Right renal cortex interstitium (tissue), 3 donors: ENCODE data around the gene TUBA4B. TPM values are rescaled to one million over a fixed set of nuclear protein-coding genes. Genes with fewer than 3 reads are reported as not detected.
"Not testable (repeated sequence)": the region's sequence is repeated elsewhere in the genome, so short reads cannot be mapped to it uniquely, and the experiment has no call there.

Experiments
- DNase-seq, 3 donors: peaks; one replicate each; pipeline ENCODE4 v3.0.0-alpha.2; 2013; ENCODE audit warnings: low read depth in 3 of 3, low spot score in 2 of 3
- polyA plus RNA-seq, 3 donors: library from polyadenylated mRNA; unstranded; fragments of 120-200 nt; gene quantifications; one replicate each; pipeline ENCODE4 v1.2.1, GENCODE V29; 2013; ENCODE audit not compliant: insufficient read length in 3 of 3

Gene TUBA4B
- polyA plus RNA-seq, 3 donors = 0.49 to 1.4 (median 1.3) TPM

DNA sequence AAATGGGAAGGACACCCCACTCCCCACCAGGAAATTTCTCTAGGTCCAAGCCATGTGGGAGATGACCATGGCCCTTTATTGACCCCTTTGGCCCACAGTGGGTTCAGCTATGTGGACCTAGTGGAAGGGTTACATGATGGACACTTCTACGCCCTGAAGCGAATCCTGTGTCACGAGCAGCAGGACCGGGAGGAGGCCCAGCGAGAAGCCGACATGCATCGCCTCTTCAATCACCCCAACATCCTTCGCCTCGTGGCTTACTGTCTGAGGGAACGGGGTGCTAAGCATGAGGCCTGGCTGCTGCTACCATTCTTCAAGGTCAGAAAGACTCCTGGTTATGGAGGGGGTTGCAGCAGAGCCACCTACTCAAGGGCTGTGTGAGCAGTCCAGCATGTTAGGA, 6.5 kb upstream of the TUBA4B start:
- no peak for DNase-seq

DNA sequence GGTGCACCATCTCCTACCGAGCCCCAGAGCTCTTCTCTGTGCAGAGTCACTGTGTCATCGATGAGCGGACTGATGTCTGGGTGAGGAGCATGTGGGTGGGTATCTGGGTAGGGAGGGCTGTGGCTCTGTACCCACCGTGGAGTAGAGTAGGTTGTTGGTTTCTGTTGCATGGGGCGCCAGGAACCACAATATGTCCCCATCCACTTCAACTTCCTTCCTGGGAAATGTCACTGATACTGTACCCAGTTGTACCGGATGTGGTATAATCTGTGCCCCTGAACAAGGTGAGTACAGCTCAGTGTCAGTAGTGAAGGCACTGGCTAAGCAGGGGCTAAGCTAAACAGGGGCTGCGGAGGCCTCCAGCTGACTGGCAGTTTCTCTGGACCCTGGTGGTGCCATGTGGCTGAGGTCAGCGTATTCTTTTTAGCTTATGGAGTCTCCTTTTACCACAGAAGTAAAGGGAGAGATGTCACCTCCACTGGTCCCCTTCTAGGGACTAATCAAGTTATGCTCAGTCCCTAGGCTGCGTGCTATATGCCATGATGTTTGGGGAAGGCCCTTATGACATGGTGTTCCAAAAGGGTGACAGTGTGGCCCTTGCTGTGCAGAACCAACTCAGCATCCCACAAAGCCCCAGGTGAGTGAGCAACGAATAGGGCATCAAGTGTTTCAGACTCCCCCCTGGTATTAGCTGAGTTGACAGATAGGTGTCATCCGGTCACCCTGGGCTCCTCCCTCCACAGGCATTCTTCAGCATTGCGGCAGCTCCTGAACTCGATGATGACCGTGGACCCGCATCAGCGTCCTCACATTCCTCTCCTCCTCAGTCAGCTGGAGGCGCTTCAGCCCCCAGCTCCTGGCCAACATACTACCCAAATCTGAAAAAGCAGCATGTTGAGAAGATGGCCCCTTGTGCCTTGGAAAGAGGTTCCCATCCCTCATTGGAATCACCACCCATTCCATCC, 5.1 kb upstream of the TUBA4B start:
- DNase-seq = no peak

DNA sequence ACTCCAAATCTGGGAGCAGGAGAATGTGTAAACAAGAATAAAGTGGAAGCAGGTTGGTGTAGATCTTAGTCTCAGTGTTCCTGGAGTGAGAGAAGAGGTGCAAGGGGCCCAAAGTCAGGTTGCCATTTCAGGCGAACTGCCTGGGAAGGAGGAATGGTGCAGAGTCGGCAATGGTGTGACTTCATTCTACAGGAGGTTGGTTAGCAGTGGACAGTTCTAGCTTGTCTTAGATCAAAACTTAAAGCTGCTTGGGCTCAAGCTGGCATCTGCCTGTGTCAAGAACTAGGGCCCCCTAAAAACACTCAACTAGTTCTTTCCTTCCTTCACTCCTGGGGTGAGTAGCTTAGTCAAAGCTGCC, 4.2 kb upstream of the TUBA4B start:
- no peak for DNase-seq

DNA sequence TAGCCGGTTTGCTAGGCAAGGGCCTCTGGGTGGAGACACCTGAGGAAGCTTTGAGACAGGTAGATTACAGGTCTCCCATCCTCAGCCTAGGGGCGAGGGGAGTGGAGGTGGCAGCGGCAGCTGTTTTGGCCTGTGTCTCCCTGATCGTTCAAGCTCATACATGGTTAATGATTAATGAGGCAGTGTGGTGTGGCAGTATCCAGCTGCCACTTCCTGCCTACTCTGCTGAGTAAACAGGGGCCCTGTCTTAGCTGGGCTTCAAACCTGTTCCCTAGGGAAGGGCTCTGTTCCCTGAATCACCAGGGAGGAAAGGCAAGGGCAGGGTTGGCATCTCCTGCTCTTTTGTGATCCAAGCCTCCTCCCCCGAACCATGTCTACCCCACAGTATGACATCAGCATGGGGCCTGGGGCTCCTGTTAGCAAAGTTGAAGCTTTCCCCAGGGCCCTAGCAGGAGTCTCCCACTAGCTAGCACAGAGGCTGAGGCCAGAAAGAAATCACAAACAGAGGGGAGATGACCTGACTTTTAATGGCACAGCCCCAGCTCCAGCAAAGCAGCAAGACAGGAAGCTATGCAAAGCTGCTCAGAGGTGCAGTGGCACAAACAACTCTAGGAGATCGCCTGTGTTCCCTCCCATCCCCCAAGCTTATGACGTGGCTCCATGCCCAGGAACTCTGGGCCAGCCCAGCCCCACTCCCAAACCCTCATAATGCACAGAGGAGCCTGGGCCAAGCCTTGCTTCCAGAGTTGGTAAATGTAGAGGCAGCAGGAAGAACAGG, 3.7 kb upstream of the TUBA4B start:
- DNase-seq = no peak

DNA sequence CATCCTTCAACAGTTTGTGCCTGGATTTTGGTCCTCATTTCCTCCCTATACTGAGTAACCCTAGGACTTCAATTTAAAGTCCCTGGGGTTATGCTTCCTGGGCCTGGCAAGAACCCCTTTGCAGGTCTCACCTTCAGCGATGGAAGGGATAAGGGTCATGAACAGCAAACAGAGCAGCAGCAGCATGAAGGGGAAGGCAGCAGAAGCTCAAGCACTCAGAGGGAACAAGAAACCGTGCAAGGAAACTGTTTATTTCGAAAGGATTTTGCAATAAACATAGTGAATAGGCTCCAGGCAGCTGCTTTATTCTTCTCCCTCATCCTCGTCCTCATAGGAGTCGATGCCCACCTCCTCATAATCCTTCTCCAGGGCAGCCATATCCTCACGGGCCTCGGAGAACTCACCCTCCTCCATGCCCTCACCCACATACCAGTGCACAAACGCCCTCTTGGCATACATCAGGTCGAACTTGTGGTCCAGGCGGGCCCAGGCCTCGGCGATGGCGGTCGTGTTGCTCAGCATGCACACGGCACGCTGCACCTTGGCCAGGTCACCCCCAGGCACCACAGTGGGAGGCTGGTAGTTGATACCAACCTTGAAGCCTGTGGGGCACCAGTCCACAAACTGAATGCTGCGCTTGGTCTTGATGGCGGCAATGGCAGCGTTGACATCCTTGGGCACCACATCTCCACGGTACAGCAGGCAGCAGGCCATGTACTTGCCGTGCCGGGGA, 2.8 kb upstream of the TUBA4B start:
- DNase-seq = no peak

DNA sequence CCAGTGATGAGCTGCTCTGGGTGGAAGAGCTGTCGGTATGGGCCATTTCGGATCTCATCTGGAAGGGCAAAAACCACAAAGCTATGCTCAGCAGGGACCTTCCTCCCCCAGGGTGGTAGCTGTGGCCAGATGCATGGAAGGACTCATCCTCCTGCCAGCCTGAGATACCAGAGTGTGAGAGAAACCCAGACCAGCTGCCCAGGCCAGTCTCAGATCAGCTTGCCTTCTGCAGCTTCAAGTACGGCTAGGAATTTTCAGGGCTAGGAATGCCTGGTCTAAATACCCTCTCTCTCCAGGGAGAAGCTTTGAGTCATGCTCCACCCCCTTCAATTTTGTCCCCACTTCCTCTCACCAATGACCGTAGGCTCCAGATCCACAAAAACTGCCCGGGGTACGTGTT, 1.4 kb upstream of the TUBA4B start:
- no peak for DNase-seq

DNA sequence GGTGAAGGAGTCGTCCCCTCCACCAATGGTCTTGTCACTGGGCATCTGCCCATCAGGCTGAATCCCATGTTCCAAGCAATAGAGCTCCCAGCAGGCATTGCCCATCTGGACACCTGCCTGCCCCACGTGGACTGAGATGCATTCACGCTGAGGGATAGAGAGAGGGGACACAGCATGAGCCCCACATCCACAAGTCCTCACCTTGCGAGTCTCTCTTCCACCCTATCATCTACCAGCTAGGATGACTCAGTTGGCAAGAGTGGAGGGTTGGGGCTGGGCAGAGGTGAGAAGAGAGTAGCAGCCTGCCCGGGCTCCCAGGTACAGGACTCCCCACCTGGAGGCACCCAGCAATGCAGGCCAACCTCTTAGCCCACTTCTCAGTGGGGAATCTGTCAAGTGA, 959 bp upstream of the TUBA4B start:
- DNase-seq = no peak

DNA sequence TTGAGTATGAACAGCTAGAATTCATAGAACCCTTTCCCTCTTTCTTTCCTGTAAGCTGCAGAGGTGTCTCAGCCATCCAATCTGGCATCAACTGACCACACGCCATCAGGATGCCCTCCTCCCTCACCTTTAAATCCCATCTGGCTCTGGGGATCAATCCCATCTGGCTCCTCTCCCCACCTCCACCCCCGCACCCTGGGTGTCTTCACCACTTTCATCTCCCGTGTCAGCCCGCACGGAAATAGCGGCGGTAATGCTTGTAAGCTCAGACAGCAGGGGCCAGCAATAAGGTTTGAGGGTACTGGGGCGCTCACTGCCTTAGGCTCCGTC, 508 bp upstream of the TUBA4B start:
- DNase-seq = no peak

DNA sequence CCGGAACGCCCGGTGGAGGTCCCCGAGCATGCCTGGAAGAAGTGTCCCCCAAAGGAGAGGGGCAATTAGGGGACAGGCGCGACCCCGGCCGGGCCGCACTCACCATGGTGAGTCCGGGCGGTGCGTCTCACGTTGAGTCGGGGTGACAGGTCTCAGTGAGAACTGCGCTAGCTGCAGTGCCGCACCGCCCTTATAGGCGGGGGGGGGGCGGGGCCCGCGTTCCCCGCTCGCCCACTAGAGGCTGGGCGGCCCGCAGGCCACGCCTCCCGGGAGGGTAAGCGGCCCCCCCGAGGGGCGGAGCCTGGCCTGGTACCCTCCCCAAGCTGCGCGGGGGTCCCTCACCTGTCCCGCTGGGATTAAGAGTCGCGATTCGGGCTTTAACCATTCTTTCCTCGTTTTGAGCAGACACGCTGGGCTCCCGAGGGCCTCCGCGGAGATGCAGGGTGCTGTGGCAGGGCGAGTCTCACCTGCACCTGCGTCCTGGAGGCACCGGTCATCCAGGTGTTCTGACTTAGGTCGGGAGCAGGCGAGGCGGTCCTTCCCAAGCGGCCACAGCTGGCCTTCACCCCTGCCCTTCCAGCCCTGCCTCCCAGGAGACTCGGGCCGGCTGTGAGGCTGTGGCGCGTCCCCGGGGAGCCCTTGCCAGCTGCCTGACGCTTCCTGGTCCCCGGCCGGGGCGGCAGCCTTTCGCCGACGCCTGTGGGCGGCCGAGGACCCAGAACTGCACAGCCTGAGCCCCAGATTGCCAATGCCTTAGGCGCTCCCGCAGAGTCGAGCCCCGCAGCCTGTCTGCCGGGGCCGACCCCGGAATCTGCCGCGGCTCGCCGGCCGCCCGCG, 928 bp downstream of the TUBA4B start, which contains the start of gene TUBA4A:
Gene TUBA4A (minus strand): TSS at position 166 of the 837 bp plus-strand sequence. CDS start 60 bp downstream, at position 106.
- no peak for DNase-seq

DNA sequence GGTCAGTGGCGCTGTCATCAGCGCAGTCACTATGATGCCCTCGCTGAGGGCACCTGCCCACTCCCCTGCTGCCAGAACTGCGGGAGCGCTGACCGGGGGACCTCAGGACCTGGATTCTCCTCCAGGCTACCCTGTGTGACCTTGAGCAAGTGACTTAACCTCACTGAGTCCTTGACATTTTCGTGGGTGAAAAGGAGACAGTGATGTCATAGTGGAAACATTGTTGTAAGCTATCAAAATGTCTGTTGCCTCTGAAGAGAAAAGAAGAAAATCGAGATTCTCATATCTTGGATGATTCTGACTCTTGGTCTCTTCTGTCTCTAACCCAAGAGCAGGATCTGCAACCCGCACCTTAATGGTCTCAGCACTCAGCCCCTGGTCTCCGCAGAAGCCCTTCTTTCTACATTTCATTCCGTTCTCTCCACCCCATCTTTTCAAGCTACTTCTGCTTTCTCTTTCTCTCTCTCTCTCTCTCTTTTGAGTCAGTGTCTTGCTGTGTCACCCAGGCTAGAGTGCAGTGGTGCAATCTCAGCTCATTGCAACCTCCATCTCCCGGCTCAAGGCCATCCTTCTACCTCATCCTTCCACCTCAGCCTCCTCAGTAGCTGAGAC, 1.7 kb downstream of the TUBA4B start:
- DNase-seq = no peak

DNA sequence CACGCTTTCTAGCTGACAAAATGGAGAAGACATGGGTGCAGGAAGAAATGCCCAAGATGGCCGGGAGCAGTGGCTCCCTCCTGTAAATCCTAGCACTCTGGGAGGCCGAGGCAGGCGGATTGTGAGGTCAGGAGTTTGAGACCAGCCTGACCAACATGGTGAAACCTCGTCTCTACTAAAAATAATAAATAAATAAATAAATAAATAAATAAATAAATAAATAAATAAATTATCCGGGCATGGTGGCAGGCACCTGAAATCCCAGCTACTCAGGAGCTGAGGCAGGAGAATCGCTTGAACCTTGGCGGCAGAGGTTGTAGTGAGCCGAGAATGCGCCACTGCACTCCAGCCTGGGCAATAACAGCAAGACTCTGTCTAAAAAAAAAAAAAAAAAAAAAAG, 5.9 kb downstream of the TUBA4B start:
- not testable (repeated sequence) for DNase-seq

DNA sequence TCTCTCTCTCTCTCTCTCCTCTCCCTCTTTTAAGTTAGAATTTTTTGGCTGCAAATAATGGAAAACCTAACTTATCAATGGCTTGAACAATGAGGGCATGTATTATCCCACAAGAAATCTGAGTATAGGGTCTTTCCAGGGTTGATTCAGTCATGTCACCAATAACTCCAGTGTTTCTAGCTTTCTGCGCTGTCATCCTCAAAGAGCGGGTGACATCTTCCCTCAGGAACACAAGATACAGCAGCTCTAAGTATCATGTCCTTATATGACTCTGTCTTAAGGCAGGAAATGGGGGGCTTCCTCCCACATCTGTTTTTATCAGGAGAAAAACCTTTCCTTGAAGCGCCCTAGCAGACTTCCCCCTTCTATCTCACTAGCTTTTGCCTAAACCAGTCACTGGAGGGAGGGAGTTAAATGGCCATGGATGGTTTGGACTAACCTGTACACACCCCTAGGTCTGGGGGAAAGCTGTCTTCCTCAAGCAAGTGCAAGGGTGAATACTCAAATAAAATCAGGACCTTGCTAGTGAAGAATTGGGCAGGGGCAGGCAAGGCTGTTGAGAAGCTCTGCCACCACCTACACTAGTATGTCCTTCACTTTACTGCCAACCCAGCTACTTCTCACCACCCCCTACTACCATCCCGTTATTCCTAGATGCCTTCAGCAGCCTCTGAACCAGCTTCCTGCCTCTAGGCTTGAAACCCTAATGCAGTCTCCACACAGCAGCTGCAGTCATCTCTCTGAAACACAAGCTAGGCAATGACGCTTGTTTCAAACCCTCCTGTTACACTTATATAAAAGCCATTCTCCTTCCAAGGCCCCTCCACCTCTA, 8.2 kb downstream of the TUBA4B start:
- DNase-seq = no peak

DNA sequence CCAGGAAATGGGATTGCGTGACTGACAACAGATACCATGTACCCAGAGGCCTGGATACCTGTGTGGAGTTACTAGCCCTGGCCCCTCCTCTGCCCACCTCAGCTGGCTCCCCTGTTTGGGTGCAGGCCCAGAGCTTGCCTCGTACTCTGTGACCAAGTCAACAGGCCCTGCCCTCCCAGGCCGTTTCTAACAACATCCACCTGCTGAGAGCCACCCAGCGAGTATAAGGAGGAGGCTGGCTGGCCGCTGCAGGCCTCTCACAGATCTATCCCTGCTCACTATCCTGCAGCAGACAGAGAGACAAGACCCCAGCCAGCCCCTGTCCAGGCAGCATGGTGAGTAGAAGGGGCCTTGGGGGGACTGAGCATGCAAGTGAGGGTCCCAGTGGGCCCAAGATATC, 13.2 kb downstream of the TUBA4B start:
- DNase-seq = no peak

DNA sequence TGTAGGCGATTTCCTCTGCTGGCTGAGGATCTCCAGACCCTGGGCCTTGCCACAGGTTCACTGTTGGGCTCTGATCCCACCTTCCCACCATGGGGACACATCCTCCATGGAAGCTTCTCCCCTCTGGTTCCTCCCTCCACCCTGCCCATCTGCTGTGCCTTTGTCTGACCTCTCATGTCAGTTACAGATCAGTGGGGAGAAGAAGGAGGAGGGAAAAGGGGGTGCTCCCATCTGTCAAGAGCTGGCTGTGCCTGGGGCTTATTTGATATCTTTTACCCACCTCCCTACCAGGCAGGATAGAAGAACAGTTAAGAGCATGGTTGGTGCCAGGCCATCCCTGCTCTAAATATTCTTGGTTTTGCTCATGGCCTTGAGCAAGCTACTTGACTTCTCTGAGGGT, 13.8 kb downstream of the TUBA4B start:
- DNase-seq = no peak

DNA sequence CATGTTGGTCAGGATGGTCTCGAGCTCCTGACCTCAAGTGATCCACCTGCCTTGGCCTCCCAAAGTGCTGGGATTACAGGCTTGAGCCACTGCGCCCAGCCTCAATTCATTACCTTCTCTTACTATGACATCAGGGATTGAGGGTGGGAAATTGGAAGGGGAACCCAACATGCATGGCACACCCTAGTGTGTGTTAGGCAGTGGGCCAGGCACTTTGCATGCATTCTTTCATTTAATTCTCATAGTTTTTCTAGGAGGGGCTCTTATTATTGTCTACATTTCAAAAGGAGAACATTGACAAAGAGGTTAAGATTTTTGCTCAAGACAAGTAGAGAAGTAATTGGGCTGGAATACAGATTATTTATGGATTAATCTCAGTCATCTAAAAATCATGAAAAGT, 15.3 kb downstream of the TUBA4B start:
- DNase-seq = no peak

DNA sequence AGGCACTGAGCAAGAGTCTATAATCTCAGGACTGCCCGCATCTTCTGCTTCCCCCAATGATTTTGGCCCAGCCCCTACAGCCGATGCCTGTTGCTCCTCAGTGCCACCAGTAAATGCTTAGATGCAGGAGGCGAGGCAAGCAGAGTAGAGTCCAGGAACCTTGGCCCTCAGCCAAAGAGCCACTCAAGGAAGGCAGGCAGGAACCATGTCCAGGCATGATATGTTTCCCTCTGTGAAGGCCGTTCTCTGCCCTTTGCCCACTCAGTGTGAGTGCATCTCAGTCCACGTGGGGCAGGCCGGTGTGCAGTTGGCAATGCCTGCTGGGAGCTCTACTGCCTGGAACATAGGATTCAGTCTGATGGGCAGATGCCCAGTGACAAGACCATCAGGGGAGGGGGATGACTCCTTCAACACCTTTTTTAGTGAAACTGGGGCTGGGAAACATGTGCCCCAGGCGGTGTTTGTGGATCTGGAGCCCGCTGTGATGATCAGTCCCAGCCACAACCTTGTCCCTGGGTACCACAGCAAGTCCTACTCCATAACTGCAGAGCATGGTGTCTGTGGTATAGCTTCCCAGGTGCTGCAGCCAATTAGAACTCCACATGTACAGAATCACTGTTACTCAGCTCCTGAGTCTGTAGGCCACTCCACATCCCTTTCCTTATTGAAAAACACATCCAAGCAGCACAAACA, 16.5 kb downstream of the TUBA4B start:
- no peak for DNase-seq

DNA sequence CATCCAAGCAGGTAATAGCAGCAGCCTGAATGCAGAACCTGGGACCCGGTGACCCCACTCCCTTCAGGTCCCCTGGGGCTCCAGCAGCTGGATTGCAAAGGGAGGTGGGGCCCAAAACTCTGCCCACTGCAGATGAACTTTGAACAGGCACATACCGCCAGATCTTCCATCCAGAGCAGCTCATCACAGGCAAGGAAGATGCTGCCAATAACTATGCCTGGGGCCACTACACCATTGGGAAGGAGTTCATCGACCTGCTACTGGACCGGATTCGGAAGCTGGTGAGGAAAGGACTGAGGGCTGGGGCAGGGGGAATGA, 17.0 kb downstream of the TUBA4B start:
- no peak for DNase-seq

DNA sequence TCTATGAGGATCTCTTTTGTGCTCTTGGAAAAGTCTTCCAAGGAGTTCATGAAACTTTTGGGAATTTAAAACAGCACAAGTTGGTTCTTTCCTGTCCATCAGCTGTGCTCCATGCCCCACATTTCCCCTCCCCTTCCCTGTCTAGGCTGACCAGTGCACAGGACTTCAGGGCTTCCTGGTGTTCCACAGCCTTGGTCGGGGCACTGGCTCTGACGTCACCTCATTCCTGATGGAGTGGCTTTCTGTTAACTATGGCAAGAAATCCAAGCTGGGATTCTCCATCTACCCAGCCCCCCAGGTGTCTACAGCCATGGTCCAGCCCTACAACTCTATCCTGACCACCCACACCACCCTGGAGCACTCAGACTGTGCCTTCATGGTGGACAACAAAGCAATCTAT, 18.0 kb downstream of the TUBA4B start:
- no peak for DNase-seq

DNA sequence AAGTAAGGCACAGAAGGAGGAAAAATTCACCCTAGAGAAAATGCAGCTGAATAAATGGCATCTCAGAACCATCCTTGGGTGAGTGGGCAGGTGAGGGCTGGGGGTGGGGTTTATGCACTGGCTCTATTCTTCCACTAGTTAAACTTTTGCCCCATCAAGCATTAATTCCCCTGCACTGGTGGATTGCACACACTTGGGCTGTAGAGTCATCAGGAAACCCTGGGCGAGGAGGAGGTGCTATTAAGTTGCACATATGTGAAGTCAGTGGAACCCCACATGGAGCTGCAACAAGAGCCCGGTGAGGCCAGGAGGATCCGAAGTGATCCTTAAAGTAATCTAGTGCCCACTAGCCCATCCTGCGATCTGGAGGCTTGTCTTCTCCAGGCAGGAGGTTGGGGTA, 19.3 kb downstream of the TUBA4B start:
- DNase-seq = no peak
